ENCODE measurements around the gene MSI2. TPM values are rescaled to one million over a fixed set of nuclear protein-coding genes. Genes with fewer than 3 reads are reported as not detected.
A peak's percentile ranks its signal among the peaks of the same experiment; 100 is the strongest.

Gene MSI2
- total RNA-seq, 2 donors from 2014 or later, result 112 to 119 TPM

- Mint-ChIP-seq H3K27ac (no peak overlapping the region), H3K27me3 (ENCODE audit: low read depth) (no peaks in the 10 kb centered on the region), H3K9me3 (no peaks in the 10 kb centered on the region), H3K36me3 (ENCODE audit: insufficient read depth in 2 of 2) (peaks cover under 1 to 3% of the 10 kb centered on the region in 2 donors), H3K4me3 (no peak overlapping the region), H3K4me1 (ENCODE audit: low read depth) (peaks cover 11% of the 10 kb centered on the region)
- no peak for DNase-seq
- ATAC-seq (replicated peaks in 1 of 2), result no peak
These were observed 143.4 kb downstream of the MSI2 start for GRCh38 chr17:57399690-57400089.

- ATAC-seq (replicated peaks in 1 of 2) (no peak), DNase-seq (no peak)
- H3K36me3 Mint-ChIP-seq (ENCODE audit: insufficient read depth in 2 of 2), result peaks cover 0 to 2% of the 10 kb centered on the region in 2 donors
- no peak overlapping the region for H3K27ac Mint-ChIP-seq
- no peak overlapping the region for H3K4me3 Mint-ChIP-seq
- H3K4me1 Mint-ChIP-seq (ENCODE audit: low read depth), result peaks cover 7% of the 10 kb centered on the region
- no peaks in the 10 kb centered on the region for H3K27me3 Mint-ChIP-seq (ENCODE audit: low read depth)
- H3K9me3 Mint-ChIP-seq, result no peaks in the 10 kb centered on the region
These were observed 144.3 kb downstream of the MSI2 start for GRCh38 chr17:57400648-57401047.

GRCh38 chr17:57401556-57402488 is 145.5 kb downstream of the MSI2 start:
- no peak overlapping the region for H3K4me3 Mint-ChIP-seq
- no peak for ATAC-seq (replicated peaks in 1 of 2)
- H3K4me1 Mint-ChIP-seq (ENCODE audit: low read depth), result peaks cover 12% of the 10 kb centered on the region
- peaks cover 0 to 6% of the 10 kb centered on the region in 2 donors for H3K36me3 Mint-ChIP-seq (ENCODE audit: insufficient read depth in 2 of 2)
- DNase-seq, result no peak
- H3K27ac Mint-ChIP-seq, result no peak overlapping the region
- no peaks in the 10 kb centered on the region for H3K9me3 Mint-ChIP-seq
- no peaks in the 10 kb centered on the region for H3K27me3 Mint-ChIP-seq (ENCODE audit: low read depth)

GRCh38 chr17:57402681-57403180 is 146.4 kb downstream of the MSI2 start:
- ATAC-seq (replicated peaks in 1 of 2) (no peak), DNase-seq (no peak)
- peaks cover 21% of the 10 kb centered on the region for H3K4me1 Mint-ChIP-seq (ENCODE audit: low read depth)
- H3K4me3 Mint-ChIP-seq, result no peak overlapping the region
- no peaks in the 10 kb centered on the region for H3K9me3 Mint-ChIP-seq
- H3K27ac Mint-ChIP-seq, result no peak overlapping the region
- H3K36me3 Mint-ChIP-seq (ENCODE audit: insufficient read depth in 2 of 2), result peaks cover 0 to 7% of the 10 kb centered on the region in 2 donors
- no peaks in the 10 kb centered on the region for H3K27me3 Mint-ChIP-seq (ENCODE audit: low read depth)

GRCh38 chr17:57403236-57403635 is 146.9 kb downstream of the MSI2 start:
- no peak overlapping the region for H3K4me3 Mint-ChIP-seq
- ATAC-seq (replicated peaks in 1 of 2) (no peak), DNase-seq (no peak)
- no peaks in the 10 kb centered on the region for H3K9me3 Mint-ChIP-seq
- H3K27me3 Mint-ChIP-seq (ENCODE audit: low read depth), result no peaks in the 10 kb centered on the region
- H3K27ac Mint-ChIP-seq, result no peak overlapping the region
- H3K36me3 Mint-ChIP-seq (ENCODE audit: insufficient read depth in 2 of 2), result peaks cover 0 to 7% of the 10 kb centered on the region in 2 donors
- H3K4me1 Mint-ChIP-seq (ENCODE audit: low read depth), result peaks cover 26% of the 10 kb centered on the region

GRCh38 chr17:57404073-57404472 is 147.8 kb downstream of the MSI2 start:
- peaks cover 35% of the 10 kb centered on the region for H3K4me1 Mint-ChIP-seq (ENCODE audit: low read depth)
- peaks cover 0 to 7% of the 10 kb centered on the region in 2 donors for H3K36me3 Mint-ChIP-seq (ENCODE audit: insufficient read depth in 2 of 2)
- no peaks in the 10 kb centered on the region for H3K27me3 Mint-ChIP-seq (ENCODE audit: low read depth)
- DNase-seq, result no peak
- no peaks in the 10 kb centered on the region for H3K9me3 Mint-ChIP-seq
- no peak for ATAC-seq (replicated peaks in 1 of 2)
- H3K27ac Mint-ChIP-seq, result no peak overlapping the region
- no peak overlapping the region for H3K4me3 Mint-ChIP-seq

- no peak overlapping the region for H3K4me3 Mint-ChIP-seq
- no peaks in the 10 kb centered on the region for H3K27me3 Mint-ChIP-seq (ENCODE audit: low read depth)
- ATAC-seq (replicated peaks in 1 of 2) (no peak), DNase-seq (no peak)
- H3K4me1 Mint-ChIP-seq (ENCODE audit: low read depth), result peaks cover 40% of the 10 kb centered on the region
- H3K36me3 Mint-ChIP-seq (ENCODE audit: insufficient read depth in 2 of 2), result peaks cover 0 to 7% of the 10 kb centered on the region in 2 donors
- no peaks in the 10 kb centered on the region for H3K9me3 Mint-ChIP-seq
- H3K27ac Mint-ChIP-seq, result no peak overlapping the region
These were observed 148.6 kb downstream of the MSI2 start for GRCh38 chr17:57404795-57405490.

GRCh38 chr17:57405491-57406072 is 149.3 kb downstream of the MSI2 start:
- H3K4me1 Mint-ChIP-seq (ENCODE audit: low read depth), result peaks cover 40% of the 10 kb centered on the region
- ATAC-seq (replicated peaks in 1 of 2), result no peak
- H3K4me3 Mint-ChIP-seq, result no peak overlapping the region
- H3K9me3 Mint-ChIP-seq, result no peaks in the 10 kb centered on the region
- DNase-seq, result no peak
- H3K36me3 Mint-ChIP-seq (ENCODE audit: insufficient read depth in 2 of 2), result peaks cover 0 to 7% of the 10 kb centered on the region in 2 donors
- H3K27me3 Mint-ChIP-seq (ENCODE audit: low read depth), result no peaks in the 10 kb centered on the region
- H3K27ac Mint-ChIP-seq, result no peak overlapping the region

GRCh38 chr17:57406131-57406980 is 150.0 kb downstream of the MSI2 start:
- DNase-seq (no peak), ATAC-seq (replicated peaks in 1 of 2) (no peak)
- Mint-ChIP-seq H3K27me3 (ENCODE audit: low read depth) (no peaks in the 10 kb centered on the region), H3K4me1 (ENCODE audit: low read depth) (peaks cover 40% of the 10 kb centered on the region), H3K27ac (peak overlapping the region; percentile 38), H3K36me3 (ENCODE audit: insufficient read depth in 2 of 2) (peaks cover 0 to 7% of the 10 kb centered on the region in 2 donors), H3K9me3 (no peaks in the 10 kb centered on the region), H3K4me3 (peak overlapping the region; percentile 33 to 59)

GRCh38 chr17:57406981-57407286 is 150.6 kb downstream of the MSI2 start:
- Mint-ChIP-seq H3K4me3 (peak overlapping the region; percentile 33 to 59), H3K36me3 (ENCODE audit: insufficient read depth in 2 of 2) (peaks cover 0 to 7% of the 10 kb centered on the region in 2 donors), H3K27me3 (ENCODE audit: low read depth) (no peaks in the 10 kb centered on the region), H3K27ac (peak overlapping the region; percentile 38), H3K9me3 (no peaks in the 10 kb centered on the region), H3K4me1 (ENCODE audit: low read depth) (peaks cover 40% of the 10 kb centered on the region)
- ATAC-seq (replicated peaks in 1 of 2) (no peak), DNase-seq (peak in 1 of 2 donors; percentile 10)

- Mint-ChIP-seq H3K27ac (no peak overlapping the region), H3K9me3 (no peaks in the 10 kb centered on the region), H3K4me1 (ENCODE audit: low read depth) (peaks cover 40% of the 10 kb centered on the region), H3K27me3 (ENCODE audit: low read depth) (no peaks in the 10 kb centered on the region), H3K4me3 (peak overlapping the region; percentile 58 to 59), H3K36me3 (ENCODE audit: insufficient read depth in 2 of 2) (peaks cover 0 to 7% of the 10 kb centered on the region in 2 donors)
- ATAC-seq (replicated peaks in 1 of 2), result peak; percentile 47 to 55
- no peak for DNase-seq
These were observed 151.2 kb downstream of the MSI2 start for GRCh38 chr17:57407287-57408070.
